ENCODE results near the gene MCEMP1.

The MCEMP1 gene

DNA sequence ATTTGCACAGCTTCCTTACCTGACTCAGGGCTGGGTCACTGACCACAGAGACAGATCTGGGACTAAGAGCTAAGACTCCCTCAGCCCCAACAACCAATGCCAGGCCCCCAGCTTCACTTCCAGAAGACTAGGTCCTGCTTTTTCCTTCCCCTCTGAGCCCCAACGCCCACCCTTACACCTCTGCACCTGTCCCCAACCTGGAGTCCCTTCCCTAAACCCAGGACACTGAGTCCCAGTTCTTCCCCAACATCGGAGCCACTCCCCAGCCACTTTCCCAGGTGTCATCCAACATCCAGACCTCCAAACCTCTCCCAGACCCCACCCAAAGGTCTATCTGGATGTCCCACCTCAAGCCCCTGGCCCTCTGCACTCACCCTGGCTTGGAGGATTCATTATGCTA is 22.1 kb downstream of the MCEMP1 start:
- no peak for DNase-seq

- no peak for DNase-seq
Measured at GRCh38 chr19:7699417-7700401, 22.8 kb downstream of the MCEMP1 start.

DNA sequence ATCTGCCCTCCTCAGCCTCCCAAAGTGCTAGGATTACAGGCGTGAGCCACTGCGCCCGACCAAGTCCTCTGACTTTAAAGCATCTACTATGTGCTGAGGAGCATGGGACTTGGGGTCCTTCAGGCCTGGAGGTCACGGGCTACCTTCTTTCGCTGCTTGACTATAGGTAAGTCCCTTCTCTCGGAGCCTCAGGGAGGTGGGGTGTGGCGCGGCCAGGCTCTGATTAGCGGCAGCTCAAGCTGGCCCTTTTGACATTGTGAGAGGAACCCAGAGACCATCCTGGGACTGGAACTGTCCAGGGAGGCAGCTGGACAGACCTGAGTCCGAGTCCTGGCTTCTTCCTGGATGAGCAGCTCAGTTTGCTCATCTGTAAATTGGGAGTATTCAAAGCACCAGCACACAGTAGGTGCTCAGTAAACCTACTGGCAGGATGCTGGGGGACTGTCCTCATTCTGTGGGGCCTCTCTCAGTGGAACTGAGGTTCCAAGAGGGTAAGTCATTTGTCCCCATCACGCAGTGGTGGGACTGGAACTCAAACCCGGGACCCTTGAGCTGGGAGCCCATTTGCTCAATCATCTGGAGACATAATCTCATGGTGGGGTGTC is 24.3 kb downstream of the MCEMP1 start:
- no peak for DNase-seq

DNA sequence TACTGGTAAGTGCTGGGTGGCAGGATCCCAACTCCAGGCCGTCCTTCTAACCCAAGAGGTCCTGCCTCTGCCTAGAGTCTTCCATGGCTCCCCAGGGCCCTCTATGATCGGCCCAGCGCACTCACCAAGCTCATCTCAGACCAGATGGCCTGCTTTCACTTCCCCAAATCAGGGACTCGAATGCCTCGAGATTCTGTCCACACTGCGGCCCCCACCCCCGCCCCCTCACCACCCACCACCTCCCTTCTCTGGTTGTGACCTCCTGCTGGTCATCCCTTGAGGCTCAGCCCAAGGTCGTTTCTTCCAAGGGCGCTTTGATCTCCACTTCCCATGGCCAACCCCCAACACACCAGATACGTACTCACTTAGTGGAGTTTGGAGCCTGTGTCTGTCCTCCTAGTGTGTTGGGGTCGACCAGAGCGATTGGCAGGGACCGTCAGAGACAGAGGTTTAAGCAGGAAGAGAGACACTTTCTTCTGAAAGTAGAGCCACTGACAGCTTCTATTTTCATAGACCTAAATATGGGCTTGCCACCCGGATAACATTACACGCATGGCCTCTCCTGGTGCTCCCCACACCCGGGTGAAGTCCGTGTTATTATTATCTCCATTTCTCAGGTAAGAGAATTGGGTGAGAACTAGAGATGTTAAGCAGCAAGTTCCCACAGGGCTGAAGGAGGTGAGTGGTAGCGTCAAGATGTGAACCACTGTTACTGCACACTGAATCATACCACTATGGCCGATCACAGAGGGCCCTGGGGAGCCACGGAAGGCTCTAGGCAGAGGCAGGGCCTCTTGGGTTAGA is 25.0 kb downstream of the MCEMP1 start, which contains the start of gene FCER2:
Gene FCER2 (minus strand): TSS at position 478 of the 804 bp plus-strand sequence. CDS start 2,371 bp downstream, outside the sequence.
- DNase-seq: no peak

GRCh38 chr19:7703332-7703731 is 26.4 kb downstream of the MCEMP1 start:
- no peak for DNase-seq

- DNase-seq: no peak
Measured at GRCh38 chr19:7704280-7705060, 27.6 kb downstream of the MCEMP1 start.

DNA sequence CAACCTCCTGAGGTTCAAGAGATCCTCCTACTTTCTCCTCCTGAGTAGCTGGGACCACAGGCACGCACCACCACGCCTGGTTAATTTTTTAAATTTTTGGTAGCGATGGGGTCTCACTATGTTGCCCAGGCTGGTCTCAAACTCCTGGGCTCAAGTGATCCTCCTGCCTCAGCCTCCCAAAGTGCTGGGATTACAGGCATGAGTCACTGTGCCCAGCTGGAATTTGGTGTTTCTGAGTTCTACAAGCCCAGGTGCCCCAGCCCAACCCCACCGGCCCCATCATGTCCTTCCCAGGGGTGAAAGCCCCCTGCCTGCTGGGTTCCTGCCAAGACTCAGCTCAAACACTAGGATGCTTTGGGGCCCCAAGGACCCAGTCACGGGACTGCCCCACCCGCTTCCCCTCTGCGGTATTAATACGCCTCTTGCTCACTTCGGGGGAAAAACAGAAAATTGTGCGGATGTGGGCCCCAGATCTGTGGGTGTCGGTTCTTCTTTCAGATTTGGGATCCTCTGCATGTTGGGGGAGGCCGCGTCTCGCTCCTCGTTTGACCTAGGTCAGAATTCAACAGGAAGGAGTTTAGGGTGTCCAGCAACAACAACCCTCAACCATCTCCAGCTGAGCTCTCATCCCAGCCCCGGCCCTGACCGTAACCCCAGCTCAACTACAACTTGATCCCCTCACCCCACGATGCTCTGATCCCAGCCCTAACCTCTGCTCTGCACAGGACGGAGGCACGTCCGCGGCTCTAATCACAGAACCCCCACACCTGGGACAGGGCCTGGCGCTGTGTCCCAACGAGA is 28.7 kb downstream of the MCEMP1 start:
- DNase-seq: no peak

DNA sequence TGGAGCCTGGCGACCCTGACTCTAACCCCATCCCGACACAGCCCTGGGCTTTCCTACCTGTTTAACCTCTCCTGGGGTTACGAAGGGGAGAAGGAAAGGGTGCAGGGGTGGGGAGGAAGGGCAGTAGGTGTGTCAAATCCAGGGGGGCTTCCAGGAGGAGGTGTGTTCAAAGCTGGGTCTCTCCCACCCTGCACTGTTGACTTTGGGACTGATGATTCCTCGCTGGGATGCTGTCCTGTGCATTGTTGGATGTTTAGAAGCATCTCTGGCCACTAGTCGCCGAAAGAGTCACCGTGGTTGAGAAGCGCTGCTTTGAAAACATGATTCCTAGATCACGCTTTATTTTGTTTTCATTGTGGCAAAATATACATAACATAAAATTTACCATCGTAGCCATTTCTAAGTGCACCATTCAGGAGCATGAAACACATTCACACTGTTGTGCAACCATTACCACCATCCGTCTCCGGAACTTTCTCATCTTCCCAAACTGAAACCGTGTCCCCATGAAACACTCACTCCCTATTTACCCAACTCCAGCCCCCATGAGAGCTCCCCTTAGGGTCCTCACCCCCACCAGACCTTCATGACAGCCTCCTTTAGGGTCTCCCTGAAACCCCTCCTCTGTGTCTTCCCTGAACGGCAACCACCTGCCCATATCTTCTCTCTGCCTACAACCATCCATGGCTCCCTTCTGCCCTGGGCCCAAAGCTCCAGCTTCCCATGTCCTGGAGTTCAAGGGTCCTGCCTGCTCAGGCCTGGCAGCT is 29.5 kb downstream of the MCEMP1 start:
- no peak for DNase-seq

DNA sequence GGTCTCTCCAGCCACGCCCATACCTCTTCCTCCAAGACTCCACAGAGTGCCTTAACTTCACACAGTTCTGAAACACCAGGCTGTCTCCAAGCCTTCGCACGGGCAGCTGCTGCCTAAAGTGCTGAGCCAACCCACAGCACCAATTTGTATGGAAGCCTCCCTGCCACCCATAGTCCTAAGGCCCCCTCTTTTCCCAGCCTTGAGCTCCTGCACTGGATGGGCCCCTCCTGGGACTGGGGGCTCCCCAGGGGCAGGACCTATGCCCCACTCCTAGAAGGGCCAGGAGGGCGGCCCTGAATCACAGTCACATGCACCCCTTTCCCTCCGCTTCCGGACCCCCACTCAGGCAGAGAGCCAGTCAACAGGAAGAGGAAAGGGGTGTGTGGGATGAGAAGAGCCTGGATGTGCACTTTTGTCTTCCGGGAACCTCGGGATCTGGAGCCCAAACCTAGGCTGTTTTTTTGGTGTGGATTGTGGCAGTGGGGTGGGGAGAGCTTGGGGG is 30.1 kb downstream of the MCEMP1 start:
- DNase-seq: no peak

- DNase-seq: no peak
Measured at GRCh38 chr19:7709932-7710460, 33.1 kb downstream of the MCEMP1 start.

DNA sequence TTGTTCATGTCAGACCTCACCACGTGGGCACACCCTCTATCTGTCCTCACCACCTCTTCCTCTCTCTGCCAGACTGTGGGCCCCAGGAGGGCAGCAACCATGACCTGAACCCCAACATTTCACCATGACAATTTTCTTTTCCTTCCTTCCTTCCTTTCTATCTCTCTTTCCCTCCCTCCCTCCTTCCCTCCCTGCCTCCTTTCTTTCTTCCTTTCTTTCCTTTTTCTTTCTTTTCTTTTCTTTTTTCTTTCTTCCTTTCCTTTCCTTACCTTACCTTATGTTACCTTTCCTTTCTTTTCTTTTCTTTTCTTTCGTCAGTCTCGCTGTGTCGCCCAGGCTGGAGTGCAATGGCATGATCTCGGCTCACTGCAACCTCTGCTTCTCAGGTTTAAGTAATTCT is 33.7 kb downstream of the MCEMP1 start:
- DNase-seq: no peak

GRCh38 chr19:7715671-7716070 is 38.8 kb downstream of the MCEMP1 start:
- DNase-seq: no peak

DNA sequence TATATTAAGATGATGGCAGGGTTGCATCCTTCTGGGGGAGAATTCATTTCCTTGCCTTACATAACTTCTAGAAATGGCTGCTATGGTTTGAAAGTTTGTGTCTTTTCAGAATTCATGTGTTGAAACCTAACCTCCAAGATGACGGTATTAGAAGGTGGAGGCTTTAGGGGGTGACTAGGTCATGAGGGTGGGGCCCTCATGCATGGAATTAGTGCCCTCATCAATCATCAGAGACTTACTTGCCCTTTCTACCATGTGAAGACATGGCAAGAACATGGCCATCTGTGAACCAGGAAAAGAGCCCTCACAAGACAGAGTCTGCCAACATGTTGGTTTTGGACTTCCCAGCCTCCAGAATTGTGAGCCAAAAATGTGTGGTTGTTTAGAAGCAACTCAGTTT is 39.9 kb downstream of the MCEMP1 start:
- DNase-seq: no peak

GRCh38 chr19:7718668-7719067 is 41.8 kb downstream of the MCEMP1 start:
- DNase-seq: no peak

GRCh38 chr19:7720351-7720750 is 43.5 kb downstream of the MCEMP1 start:
- DNase-seq: no peak

GRCh38 chr19:7722231-7722651 is 45.4 kb downstream of the MCEMP1 start:
- DNase-seq: no peak

DNA sequence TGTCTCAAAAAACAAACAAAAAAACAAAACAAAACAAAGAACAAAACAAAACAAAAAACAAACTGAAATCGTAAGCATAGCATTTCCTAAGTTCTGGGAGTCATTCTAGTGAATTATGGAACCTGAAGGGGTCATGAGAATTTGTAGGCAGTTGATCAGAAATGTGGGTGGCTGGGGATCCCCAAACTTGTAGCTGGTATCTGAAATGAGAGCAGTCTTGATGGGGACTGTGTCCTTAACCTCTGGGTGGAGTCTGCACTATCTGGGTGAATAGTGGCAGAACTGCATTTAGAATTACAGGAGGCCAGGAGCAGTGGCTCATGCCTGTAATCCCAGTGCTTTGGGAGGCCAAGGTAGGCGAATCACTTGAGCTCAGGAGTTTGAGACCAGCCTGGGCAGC is 48.9 kb downstream of the MCEMP1 start:
- no peak for DNase-seq

DNA sequence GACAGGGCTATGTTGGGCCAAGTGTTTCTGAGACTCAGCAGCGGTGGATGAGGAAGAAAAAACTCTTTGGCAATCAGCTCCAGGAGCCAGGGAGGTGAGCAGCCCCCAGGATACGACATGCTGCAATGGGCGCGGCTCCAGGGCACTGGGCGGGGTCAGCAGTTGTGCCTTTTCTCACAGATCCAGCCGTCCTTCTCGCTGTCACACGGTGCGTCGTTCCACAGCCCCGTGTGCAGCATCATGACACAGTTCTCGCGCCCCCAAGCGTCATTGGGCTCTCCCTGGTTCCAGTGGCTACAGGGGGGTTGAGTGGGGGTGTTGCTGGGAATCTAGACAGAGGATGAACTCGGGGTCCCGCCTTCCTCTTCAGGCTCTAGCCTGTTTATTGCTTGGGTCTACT is 52.3 kb downstream of the MCEMP1 start:
- DNase-seq: no peak

All from right hindlimb (tissue), 1 donor.